ENCODE data around the gene SLX4.

The SLX4 gene

DNA sequence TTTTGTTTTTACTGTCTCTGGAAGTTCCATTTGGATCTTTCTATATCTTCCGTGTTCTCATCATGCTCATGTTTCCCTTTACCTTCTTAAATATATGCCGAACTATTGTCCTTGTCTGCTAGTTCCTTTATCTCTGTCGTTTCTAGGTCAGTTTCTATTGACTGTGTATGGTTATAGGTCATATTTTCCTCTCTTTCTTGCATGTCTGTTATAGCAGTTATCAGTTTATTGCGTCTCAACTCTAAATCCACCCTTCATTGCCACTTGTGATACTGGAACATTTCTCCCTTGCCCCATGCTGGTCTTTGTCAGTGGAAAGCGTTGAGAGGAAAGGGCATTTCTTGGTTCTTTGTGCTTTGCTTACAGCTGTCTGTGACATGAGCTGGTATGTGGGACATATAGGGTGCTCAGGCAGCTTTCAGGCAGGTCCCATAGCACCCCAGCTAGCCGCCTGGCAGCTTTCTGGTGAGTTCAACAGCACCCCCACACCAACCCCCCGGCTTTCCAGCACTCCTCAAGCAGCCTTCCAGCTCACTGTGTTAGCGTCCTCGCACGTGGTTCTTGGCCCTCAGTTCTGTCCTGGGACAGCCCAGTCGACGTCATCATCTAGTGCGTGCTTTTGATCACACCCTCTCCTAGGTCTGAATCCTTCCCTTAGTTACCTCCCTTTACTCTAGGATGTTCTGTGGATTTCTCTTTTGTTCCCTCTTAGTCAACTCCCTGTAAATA, 27.7 kb upstream of the SLX4 start:
- no peak for DNase-seq (ENCODE audit: extremely low read depth, low read depth)
- TF ChIP-seq, protein P1, sequence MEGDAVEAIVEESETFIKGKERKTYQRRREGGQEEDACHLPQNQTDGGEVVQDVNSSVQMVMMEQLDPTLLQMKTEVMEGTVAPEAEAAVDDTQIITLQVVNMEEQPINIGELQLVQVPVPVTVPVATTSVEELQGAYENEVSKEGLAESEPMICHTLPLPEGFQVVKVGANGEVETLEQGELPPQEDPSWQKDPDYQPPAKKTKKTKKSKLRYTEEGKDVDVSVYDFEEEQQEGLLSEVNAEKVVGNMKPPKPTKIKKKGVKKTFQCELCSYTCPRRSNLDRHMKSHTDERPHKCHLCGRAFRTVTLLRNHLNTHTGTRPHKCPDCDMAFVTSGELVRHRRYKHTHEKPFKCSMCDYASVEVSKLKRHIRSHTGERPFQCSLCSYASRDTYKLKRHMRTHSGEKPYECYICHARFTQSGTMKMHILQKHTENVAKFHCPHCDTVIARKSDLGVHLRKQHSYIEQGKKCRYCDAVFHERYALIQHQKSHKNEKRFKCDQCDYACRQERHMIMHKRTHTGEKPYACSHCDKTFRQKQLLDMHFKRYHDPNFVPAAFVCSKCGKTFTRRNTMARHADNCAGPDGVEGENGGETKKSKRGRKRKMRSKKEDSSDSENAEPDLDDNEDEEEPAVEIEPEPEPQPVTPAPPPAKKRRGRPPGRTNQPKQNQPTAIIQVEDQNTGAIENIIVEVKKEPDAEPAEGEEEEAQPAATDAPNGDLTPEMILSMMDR (IDR thresholded peaks at IDR 0.05; ENCODE audit: low read depth, low read length), result no peak

DNA sequence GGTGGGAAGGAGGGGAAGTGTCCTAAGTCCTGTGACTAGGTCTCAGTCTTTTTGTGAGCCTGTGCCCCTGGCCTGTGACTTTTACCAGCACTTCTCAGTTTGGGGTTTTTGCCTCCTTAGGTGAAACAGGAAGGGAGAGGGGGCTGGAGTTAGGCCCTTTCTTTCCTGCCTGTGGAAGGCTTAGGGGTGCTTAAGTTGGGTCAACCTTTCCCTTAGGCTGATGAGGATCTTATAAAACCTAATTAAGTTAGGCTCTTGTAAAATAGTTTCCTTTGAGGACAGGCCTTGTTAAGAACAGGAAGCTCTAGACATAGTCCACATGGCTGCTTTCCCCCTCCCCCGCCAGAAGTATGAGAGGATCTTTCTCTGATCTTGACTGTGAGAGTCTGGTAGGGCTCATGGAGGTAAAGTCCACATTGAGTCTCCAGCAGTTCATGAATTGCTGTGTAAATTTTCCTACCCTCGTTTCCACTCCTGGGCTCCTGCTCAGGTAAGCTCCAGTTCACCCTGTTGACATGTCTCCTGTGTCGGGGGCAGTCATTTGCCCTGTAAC, 26.0 kb upstream of the SLX4 start:
- DNase-seq (ENCODE audit: extremely low read depth, low read depth), result no peak
- TF ChIP-seq, protein P1 (IDR thresholded peaks at IDR 0.05; ENCODE audit: low read depth, low read length), result no peak

DNA sequence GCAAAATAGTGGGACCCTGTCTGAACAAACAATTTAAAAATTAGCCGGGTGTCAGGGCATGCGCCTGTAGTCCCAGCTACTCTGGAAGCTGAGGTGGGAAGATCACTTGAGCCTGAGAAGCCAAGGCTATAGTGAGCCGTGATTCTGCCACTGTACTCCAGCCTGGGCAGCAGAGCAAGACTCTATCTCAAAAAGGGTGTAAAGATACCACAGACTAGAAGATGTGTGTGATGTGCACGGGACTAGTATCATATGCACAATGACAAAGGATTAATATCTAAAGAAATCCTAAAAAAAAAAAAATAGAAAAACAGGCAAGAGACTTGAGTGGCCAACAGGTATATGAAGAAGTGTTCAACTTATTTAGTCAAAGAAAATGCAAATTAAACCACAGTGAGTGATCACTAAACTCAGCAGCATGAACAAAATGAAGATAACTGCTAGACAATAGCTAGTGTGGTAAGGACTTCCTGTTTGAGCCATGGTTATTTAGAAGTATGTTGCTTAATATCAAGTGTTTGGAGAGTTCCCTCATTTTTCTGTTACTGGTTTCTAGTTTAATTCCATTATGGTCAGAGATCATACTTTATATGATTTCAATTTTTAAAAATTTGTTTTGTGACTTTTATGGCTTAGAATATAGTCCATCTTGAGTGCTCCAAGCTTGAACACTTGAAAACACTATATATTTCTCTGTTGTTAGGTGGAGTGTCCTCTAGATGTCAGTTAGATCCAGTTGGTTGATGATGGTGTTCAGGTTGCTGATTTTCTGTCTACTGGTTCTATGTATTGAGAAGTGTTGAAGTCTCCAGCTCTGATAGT, 14.7 kb upstream of the SLX4 start:
- TF ChIP-seq, protein P1 (IDR thresholded peaks at IDR 0.05; ENCODE audit: low read depth, low read length), result no peak
- no peak for DNase-seq (ENCODE audit: extremely low read depth, low read depth)

DNA sequence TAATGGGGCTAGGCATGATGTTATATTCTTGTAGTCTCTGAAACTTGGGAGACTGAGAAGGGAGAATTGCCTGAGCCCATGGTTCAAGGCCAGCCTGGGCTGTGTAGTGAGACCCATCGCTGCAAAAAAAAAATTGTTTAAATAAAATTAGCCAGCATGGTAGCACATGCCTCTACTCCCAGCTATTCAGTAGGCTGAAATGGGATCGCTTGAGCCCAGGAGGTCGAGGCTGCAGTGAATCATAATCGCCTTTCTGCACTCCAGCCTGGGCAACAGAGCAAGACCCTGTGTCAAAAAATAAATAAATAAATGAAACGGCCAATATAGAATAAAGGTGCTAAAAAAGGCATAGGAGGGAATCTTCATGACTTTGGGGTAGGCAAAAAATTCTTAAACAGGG, 13.9 kb upstream of the SLX4 start:
- TF ChIP-seq, protein P1 (IDR thresholded peaks at IDR 0.05; ENCODE audit: low read depth, low read length), result no peak
- DNase-seq (ENCODE audit: extremely low read depth, low read depth), result no peak

DNA sequence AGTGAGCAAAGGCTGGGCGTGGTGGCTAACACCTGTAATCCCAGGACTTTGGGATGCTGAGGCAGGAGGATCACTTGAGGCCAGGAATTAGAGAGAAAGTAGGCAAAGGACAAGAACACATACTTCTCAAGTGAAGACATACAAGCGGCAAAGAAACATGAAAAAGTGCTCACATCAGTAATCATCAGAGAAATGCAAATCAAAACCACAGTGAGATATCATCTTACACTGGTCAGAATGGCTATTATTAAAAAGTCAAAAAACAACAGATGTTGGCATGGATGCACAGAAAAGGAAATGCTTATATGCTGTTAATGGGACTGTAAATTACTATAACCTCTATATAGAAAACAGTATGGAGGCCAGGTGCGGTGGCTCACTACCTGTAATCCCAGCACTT, 12.2 kb upstream of the SLX4 start:
- TF ChIP-seq, protein P1 (IDR thresholded peaks at IDR 0.05; ENCODE audit: low read depth, low read length), result no peak

DNA sequence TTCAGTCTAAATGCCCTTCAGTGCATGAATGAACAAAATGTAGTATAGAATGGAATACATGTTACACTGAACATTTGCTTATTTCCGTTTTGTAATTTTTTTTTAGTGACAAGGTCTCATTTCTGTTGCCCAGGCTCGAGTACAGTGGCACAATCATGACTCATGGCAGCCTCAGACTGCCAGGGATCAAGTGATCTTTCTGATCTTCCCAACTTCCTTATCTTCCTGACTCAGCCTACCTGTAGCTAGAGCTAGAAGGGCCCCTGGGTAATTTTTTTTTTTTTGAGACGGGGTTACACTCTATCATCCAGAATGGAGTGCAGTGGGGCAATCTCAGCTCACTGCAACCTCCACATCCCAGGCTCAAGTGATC, 7.3 kb upstream of the SLX4 start:
- TF ChIP-seq, protein P1 (IDR thresholded peaks at IDR 0.05; ENCODE audit: low read depth, low read length), result no peak
- DNase-seq (ENCODE audit: extremely low read depth, low read depth), result no peak

More for the DNA sequence above, 12.2 kb upstream of the SLX4 start:
- DNase-seq (ENCODE audit: extremely low read depth, low read depth), result no peak

Data from AG09319 (cell line).